ENCODE results near the gene HRAS.

DNA sequence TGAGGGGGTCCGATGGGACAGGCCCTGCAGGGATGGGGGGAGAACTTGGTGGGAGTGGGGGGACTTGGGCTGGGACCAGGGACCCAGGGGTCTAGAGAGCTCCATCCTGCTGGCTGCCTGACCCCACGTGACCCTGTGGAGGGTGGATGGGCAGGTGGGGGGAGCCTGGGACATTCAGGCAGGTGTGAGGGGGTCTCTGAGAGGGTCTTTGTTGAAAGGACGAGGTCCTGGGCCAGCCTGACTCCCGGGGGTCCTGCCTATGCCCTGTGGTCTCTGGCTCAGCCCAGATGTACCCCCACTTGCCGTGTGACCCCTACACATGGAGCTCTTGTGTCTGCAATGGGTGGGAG is 9.4 kb upstream of the HRAS start:
- TF ChIP-seq EZH2 (IDR thresholded peaks at IDR 0.05), result no peak
- no peak for TF ChIP-seq EZH2phosphoT487 (IDR thresholded peaks at IDR 0.05)
- TF ChIP-seq, protein P1, sequence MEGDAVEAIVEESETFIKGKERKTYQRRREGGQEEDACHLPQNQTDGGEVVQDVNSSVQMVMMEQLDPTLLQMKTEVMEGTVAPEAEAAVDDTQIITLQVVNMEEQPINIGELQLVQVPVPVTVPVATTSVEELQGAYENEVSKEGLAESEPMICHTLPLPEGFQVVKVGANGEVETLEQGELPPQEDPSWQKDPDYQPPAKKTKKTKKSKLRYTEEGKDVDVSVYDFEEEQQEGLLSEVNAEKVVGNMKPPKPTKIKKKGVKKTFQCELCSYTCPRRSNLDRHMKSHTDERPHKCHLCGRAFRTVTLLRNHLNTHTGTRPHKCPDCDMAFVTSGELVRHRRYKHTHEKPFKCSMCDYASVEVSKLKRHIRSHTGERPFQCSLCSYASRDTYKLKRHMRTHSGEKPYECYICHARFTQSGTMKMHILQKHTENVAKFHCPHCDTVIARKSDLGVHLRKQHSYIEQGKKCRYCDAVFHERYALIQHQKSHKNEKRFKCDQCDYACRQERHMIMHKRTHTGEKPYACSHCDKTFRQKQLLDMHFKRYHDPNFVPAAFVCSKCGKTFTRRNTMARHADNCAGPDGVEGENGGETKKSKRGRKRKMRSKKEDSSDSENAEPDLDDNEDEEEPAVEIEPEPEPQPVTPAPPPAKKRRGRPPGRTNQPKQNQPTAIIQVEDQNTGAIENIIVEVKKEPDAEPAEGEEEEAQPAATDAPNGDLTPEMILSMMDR (IDR thresholded peaks at IDR 0.05), result no peak

Data from neural progenitor cell (in vitro differentiated cells).